ENCODE results near the gene PHKG2.

DNA sequence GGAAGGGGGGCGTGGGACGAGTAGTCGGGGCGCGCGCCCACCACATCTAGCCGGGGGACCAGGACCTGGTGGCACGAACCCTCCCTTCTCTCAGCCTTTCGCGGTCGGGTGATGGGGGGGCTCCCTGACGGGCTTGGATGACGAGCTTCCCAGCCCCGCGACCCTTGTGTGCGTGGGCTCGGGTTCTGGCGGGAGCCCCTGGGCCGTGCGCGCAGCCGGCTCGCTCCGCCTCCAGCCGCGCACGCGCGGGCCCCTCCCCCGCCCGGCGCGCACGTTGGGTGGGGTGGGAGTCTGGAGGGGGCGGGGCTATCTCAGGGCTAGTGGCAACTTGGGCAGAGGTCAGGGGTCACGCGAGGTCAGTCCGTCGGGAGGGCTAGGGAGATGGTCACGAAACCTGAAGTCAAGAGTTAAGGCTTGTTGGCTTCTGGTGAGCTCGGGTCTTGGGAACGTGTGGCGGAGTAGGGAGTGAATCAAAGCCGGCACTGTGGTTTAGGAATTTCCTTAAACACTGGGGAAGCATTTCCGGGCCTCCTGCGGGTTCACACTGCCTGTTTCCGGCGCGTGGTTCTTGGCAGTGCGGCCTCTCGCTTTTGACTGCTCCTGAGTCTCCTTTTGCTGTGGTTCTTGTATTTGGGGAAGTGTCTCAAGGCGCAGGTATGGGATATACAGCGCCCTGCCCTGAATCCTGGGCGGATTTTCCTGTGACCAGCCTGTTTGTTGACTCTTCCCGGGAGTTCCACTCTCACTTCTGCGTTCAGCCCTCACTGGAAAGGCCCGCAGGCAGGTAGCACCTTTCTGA lies 49.2 kb upstream of the PHKG2 start, which contains the start of gene SRCAP:
- no peak for TF ChIP-seq CTCF (conservative IDR thresholded peaks at IDR 0.05; ENCODE audit: low read length)
- no peak for TF ChIP-seq EZH2phosphoT487 (IDR thresholded peaks at IDR 0.05; ENCODE audit: borderline replicate concordance)
